SK-N-SH (cell line): ENCODE data around the gene CACNA1F.

Source experiments
- FOSL2 ChIP-seq: IDR thresholded peaks from 2 replicates; pipeline ENCODE4 v1.4.0; 2012; ENCODE audit warnings: low read depth, mild to moderate bottlenecking, moderate library complexity, borderline replicate concordance
- POLR2AphosphoS5 ChIP-seq: IDR thresholded peaks from 2 replicates; pipeline ENCODE4 v1.6.1; 2012; ENCODE audit warnings: low read depth, low read length
- TF ChIP-seq, protein P1 (sequence below): fragments of 200-600 bp; sonication (generic); IDR thresholded peaks from 2 replicates; pipeline ENCODE4 v1.6.1; 2017; ENCODE audit warnings: antibody characterized with exemption, mild to moderate bottlenecking, moderate library complexity
- TF ChIP-seq, protein P2 (sequence below): IDR thresholded peaks from 2 replicates; pipeline ENCODE4; 2012

DNA sequence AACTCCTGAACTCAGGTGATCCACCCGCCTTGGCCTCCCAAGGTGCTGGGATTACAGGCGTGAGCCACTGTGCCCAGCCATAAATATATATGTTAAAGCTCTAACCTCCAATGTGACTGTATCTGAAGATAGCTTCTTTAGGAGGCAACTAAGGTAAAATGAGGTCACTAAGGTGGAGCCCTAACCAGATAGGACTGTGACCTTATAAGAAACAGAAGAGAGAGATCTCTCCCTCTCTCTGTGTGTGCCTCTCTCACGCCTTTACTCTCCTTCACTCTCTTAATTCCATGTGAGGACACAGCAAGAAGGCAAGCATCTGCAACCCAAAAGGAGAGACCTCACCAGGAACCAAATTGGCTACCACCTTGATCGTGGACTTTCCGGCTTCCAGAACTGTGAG lies 71.5 kb downstream of the CACNA1F start:
- TF ChIP-seq, protein P1, sequence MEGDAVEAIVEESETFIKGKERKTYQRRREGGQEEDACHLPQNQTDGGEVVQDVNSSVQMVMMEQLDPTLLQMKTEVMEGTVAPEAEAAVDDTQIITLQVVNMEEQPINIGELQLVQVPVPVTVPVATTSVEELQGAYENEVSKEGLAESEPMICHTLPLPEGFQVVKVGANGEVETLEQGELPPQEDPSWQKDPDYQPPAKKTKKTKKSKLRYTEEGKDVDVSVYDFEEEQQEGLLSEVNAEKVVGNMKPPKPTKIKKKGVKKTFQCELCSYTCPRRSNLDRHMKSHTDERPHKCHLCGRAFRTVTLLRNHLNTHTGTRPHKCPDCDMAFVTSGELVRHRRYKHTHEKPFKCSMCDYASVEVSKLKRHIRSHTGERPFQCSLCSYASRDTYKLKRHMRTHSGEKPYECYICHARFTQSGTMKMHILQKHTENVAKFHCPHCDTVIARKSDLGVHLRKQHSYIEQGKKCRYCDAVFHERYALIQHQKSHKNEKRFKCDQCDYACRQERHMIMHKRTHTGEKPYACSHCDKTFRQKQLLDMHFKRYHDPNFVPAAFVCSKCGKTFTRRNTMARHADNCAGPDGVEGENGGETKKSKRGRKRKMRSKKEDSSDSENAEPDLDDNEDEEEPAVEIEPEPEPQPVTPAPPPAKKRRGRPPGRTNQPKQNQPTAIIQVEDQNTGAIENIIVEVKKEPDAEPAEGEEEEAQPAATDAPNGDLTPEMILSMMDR, result no peak
- TF ChIP-seq, protein P2, sequence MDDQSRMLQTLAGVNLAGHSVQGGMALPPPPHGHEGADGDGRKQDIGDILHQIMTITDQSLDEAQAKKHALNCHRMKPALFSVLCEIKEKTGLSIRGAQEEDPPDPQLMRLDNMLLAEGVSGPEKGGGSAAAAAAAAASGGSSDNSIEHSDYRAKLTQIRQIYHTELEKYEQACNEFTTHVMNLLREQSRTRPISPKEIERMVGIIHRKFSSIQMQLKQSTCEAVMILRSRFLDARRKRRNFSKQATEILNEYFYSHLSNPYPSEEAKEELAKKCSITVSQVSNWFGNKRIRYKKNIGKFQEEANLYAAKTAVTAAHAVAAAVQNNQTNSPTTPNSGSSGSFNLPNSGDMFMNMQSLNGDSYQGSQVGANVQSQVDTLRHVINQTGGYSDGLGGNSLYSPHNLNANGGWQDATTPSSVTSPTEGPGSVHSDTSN, result no peak
- TF ChIP-seq POLR2AphosphoS5 (no peak), FOSL2 (no peak)
